Stimulated activated naive CD8-positive, alpha-beta T cell treated with anti-CD3 and anti-CD28 coated beads, Interleukin-15, Interleukin-2, amounts not matched to agents 100 ng/mL and 50 ng/mL, for 24 hours (primary cell): ENCODE measurements around the gene GPR143.

Experiments
- H3K27ac Mint-ChIP-seq: one replicate; pipeline ENCODE4 v1.8.0; 2021; ENCODE audit warnings: mild to moderate bottlenecking, mixed read lengths
- H3K27me3 Mint-ChIP-seq: one replicate; pipeline ENCODE4 v1.8.0; 2021; ENCODE audit warnings: mixed read lengths
- H3K36me3 Mint-ChIP-seq: one replicate; pipeline ENCODE4 v1.8.0; 2021; ENCODE audit warnings: low read depth, mixed read lengths
- H3K4me1 Mint-ChIP-seq: one replicate; pipeline ENCODE4 v1.8.0; 2021; ENCODE audit warnings: low read depth, mixed read lengths
- H3K4me3 Mint-ChIP-seq: one replicate; pipeline ENCODE4 v1.8.0; 2021; ENCODE audit warnings: mild to moderate bottlenecking, mixed read lengths
- H3K9me3 Mint-ChIP-seq: one replicate; pipeline ENCODE4 v1.8.0; 2021; ENCODE audit warnings: mixed read lengths

Gene GPR143

GRCh38 chrX:9746148-9746888 lies 19.3 kb downstream of the GPR143 start:
- H3K27ac Mint-ChIP-seq: no peak overlapping the region
- H3K27me3 Mint-ChIP-seq: peaks cover 3% of the 10 kb centered on the region
- peaks cover 6% of the 10 kb centered on the region for H3K36me3 Mint-ChIP-seq
- H3K4me3 Mint-ChIP-seq: no peak overlapping the region
- H3K9me3 Mint-ChIP-seq: peaks cover 6% of the 10 kb centered on the region
- peaks cover 17% of the 10 kb centered on the region for H3K4me1 Mint-ChIP-seq

GRCh38 chrX:9745417-9746115 lies 20.1 kb downstream of the GPR143 start:
- H3K36me3 Mint-ChIP-seq: peaks cover 6% of the 10 kb centered on the region
- H3K27ac Mint-ChIP-seq: peak overlapping the region; percentile 58
- H3K27me3 Mint-ChIP-seq: peaks cover 3% of the 10 kb centered on the region
- H3K4me1 Mint-ChIP-seq: peaks cover 17% of the 10 kb centered on the region
- peak overlapping the region; percentile 4 for H3K4me3 Mint-ChIP-seq
- peaks cover 6% of the 10 kb centered on the region for H3K9me3 Mint-ChIP-seq

GRCh38 chrX:9739130-9739529 lies 26.5 kb downstream of the GPR143 start:
- Mint-ChIP-seq H3K4me3 (no peak overlapping the region), H3K9me3 (no peaks in the 10 kb centered on the region), H3K27ac (no peak overlapping the region), H3K4me1 (no peaks in the 10 kb centered on the region), H3K27me3 (no peaks in the 10 kb centered on the region), H3K36me3 (no peaks in the 10 kb centered on the region)

GRCh38 chrX:9738151-9738550 lies 27.5 kb downstream of the GPR143 start:
- no peaks in the 10 kb centered on the region for H3K36me3 Mint-ChIP-seq
- no peaks in the 10 kb centered on the region for H3K4me1 Mint-ChIP-seq
- no peaks in the 10 kb centered on the region for H3K9me3 Mint-ChIP-seq
- H3K27me3 Mint-ChIP-seq: no peaks in the 10 kb centered on the region
- H3K27ac Mint-ChIP-seq: no peak overlapping the region
- no peak overlapping the region for H3K4me3 Mint-ChIP-seq

- no peak overlapping the region for H3K4me3 Mint-ChIP-seq
- H3K4me1 Mint-ChIP-seq: no peaks in the 10 kb centered on the region
- H3K9me3 Mint-ChIP-seq: no peaks in the 10 kb centered on the region
- H3K27me3 Mint-ChIP-seq: no peaks in the 10 kb centered on the region
- H3K36me3 Mint-ChIP-seq: no peaks in the 10 kb centered on the region
- H3K27ac Mint-ChIP-seq: no peak overlapping the region
Observed at GRCh38 chrX:9737363-9737762, 28.3 kb downstream of the GPR143 start.

- H3K4me1 Mint-ChIP-seq: no peaks in the 10 kb centered on the region
- H3K27ac Mint-ChIP-seq: no peak overlapping the region
- peaks cover 9% of the 10 kb centered on the region for H3K9me3 Mint-ChIP-seq
- no peak overlapping the region for H3K4me3 Mint-ChIP-seq
- H3K27me3 Mint-ChIP-seq: no peaks in the 10 kb centered on the region
- no peaks in the 10 kb centered on the region for H3K36me3 Mint-ChIP-seq
Observed at GRCh38 chrX:9730752-9731151, 34.9 kb downstream of the GPR143 start.

- Mint-ChIP-seq H3K4me1 (no peaks in the 10 kb centered on the region), H3K9me3 (peaks cover 9% of the 10 kb centered on the region), H3K27me3 (no peaks in the 10 kb centered on the region), H3K36me3 (no peaks in the 10 kb centered on the region), H3K27ac (no peak overlapping the region), H3K4me3 (no peak overlapping the region)
Observed at GRCh38 chrX:9730078-9730477, 35.6 kb downstream of the GPR143 start.

GRCh38 chrX:9729171-9729885 lies 36.3 kb downstream of the GPR143 start:
- H3K4me3 Mint-ChIP-seq: no peak overlapping the region
- H3K4me1 Mint-ChIP-seq: no peaks in the 10 kb centered on the region
- H3K27me3 Mint-ChIP-seq: no peaks in the 10 kb centered on the region
- H3K27ac Mint-ChIP-seq: no peak overlapping the region
- peaks cover 9% of the 10 kb centered on the region for H3K9me3 Mint-ChIP-seq
- H3K36me3 Mint-ChIP-seq: no peaks in the 10 kb centered on the region

- Mint-ChIP-seq H3K27ac (no peak overlapping the region), H3K36me3 (no peaks in the 10 kb centered on the region), H3K4me1 (no peaks in the 10 kb centered on the region), H3K9me3 (peaks cover 14% of the 10 kb centered on the region), H3K4me3 (no peak overlapping the region), H3K27me3 (no peaks in the 10 kb centered on the region)
Observed at GRCh38 chrX:9728261-9728660, 37.4 kb downstream of the GPR143 start.

GRCh38 chrX:9724711-9725110 lies 40.9 kb downstream of the GPR143 start:
- H3K27ac Mint-ChIP-seq: no peak overlapping the region
- peaks cover 22% of the 10 kb centered on the region for H3K9me3 Mint-ChIP-seq
- no peaks in the 10 kb centered on the region for H3K27me3 Mint-ChIP-seq
- H3K4me3 Mint-ChIP-seq: no peak overlapping the region
- no peaks in the 10 kb centered on the region for H3K4me1 Mint-ChIP-seq
- peaks cover 25% of the 10 kb centered on the region for H3K36me3 Mint-ChIP-seq

- H3K9me3 Mint-ChIP-seq: peaks cover 5% of the 10 kb centered on the region
- no peak overlapping the region for H3K27ac Mint-ChIP-seq
- no peaks in the 10 kb centered on the region for H3K27me3 Mint-ChIP-seq
- H3K4me3 Mint-ChIP-seq: no peak overlapping the region
- H3K4me1 Mint-ChIP-seq: no peaks in the 10 kb centered on the region
- H3K36me3 Mint-ChIP-seq: peaks cover 66% of the 10 kb centered on the region
Observed at GRCh38 chrX:9717376-9717775, 48.3 kb downstream of the GPR143 start.

- no peaks in the 10 kb centered on the region for H3K27me3 Mint-ChIP-seq
- peaks cover 29% of the 10 kb centered on the region for H3K36me3 Mint-ChIP-seq
- no peak overlapping the region for H3K4me3 Mint-ChIP-seq
- H3K4me1 Mint-ChIP-seq: peaks cover 11% of the 10 kb centered on the region
- H3K27ac Mint-ChIP-seq: no peak overlapping the region
- no peaks in the 10 kb centered on the region for H3K9me3 Mint-ChIP-seq
Observed at GRCh38 chrX:9710332-9710731, 55.3 kb downstream of the GPR143 start.

GRCh38 chrX:9708923-9709553 lies 56.6 kb downstream of the GPR143 start:
- Mint-ChIP-seq H3K9me3 (no peaks in the 10 kb centered on the region), H3K36me3 (peaks cover 35% of the 10 kb centered on the region), H3K4me1 (peaks cover 11% of the 10 kb centered on the region), H3K27ac (no peak overlapping the region), H3K4me3 (no peak overlapping the region), H3K27me3 (no peaks in the 10 kb centered on the region)

- Mint-ChIP-seq H3K4me3 (no peak overlapping the region), H3K9me3 (no peaks in the 10 kb centered on the region), H3K27ac (no peak overlapping the region), H3K36me3 (peaks cover 38% of the 10 kb centered on the region), H3K4me1 (peaks cover 11% of the 10 kb centered on the region), H3K27me3 (no peaks in the 10 kb centered on the region)
Observed at GRCh38 chrX:9708086-9708485, 57.6 kb downstream of the GPR143 start.
